ENCODE measurements around the gene EYA2.

DNA sequence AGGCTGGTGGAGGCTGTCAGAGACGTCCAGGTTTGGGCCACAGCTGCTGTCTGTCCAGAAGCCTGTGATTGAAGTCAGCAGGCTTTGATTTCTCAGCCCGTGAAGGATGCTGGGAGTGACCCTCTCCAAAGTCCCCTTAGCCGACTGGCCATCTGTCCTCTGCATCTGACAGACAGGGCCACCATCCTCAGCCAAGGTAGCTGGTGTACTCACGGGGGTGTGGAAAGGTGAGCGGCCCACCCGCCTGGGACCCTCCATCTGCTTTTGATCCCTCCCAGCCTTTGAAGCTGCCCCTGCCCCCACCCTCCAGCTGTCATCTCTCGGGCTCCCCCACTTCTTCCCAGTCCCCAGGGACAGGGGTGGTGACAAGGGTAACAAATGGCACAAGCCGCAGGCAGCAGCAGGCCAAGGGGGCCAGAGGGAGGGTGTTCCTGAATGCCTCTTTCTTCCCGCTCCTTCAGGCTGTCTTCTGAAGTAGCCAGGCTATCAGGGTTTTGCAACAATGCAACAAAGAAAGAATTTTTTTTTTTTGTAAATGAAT lies 84.4 kb downstream of the EYA2 start:
- TF ChIP-seq ZNF274 (IDR thresholded peaks at IDR 0.05; ENCODE audit: low read depth, low read length), result no peak
- TF ChIP-seq YY1 (IDR thresholded peaks at IDR 0.05; ENCODE audit: insufficient read depth, insufficient read length), result no peak
- TF ChIP-seq SUZ12 (IDR thresholded peaks at IDR 0.05; ENCODE audit: extremely low read depth, insufficient read depth, insufficient read length), result no peak
